Heart right ventricle (tissue), 16 donors: ENCODE measurements around the gene ALAS1. TPM values are rescaled to one million over a fixed set of nuclear protein-coding genes. Genes with fewer than 3 reads are reported as not detected.

ENCODE experiments used
- ATAC-seq, 8 donors: fragments of 200-7000 bp; cut with Tn5 transposase; one replicate each; pipeline ENCODE4 v1.9.1; 2020; ENCODE audit warnings: mild to moderate bottlenecking in 8 of 8, moderate library complexity in 8 of 8, moderate number of reproducible peaks in 1 of 8
- DNase-seq, 2 donors: peaks; one replicate each; pipeline ENCODE4 v3.0.0-alpha.2; 2020
- H3K27ac ChIP-seq, 10 donors: fragments of 200-600 bp; sonication (generic) in 2 of 10; one replicate each; pipeline versions ENCODE4 v1.5.0 to v1.8.0; 2020 to 2022; ENCODE audit warnings: mild to moderate bottlenecking in 3 of 10
- H3K27me3 ChIP-seq, 7 donors: fragments of 200-600 bp; one replicate each; pipeline ENCODE4 v1.8.0; 2021 to 2022; ENCODE audit warnings: mild to moderate bottlenecking in 2 of 7
- H3K36me3 ChIP-seq, 9 donors: fragments of 200-600 bp; sonication (generic) in 1 of 9; one replicate each; pipeline versions ENCODE4 v1.5.0 to v1.8.0; 2020 to 2022; ENCODE audit warnings: mild to moderate bottlenecking in 2 of 9
- H3K4me1 ChIP-seq, 9 donors: fragments of 200-600 bp; sonication (generic) in 1 of 9; one replicate each; pipeline versions ENCODE4 v1.5.0 to v1.8.0; 2020 to 2022; ENCODE audit warnings: mild to moderate bottlenecking in 4 of 9
- H3K4me3 ChIP-seq, 10 donors: fragments of 200-600 bp; sonication (generic) in 2 of 10; one replicate each; pipeline versions ENCODE4 v1.5.0 to v1.8.0; 2020 to 2022; ENCODE audit warnings: mild to moderate bottlenecking in 7 of 10, moderate library complexity in 2 of 10
- H3K9me3 ChIP-seq, 11 donors: fragments of 200-600 bp in 10 of 11; sonication (generic) in 2 of 11; one replicate each; pipeline versions ENCODE4 v1.5.0 to v1.8.0; 2013 to 2022; ENCODE audit warnings: mild to moderate bottlenecking in 2 of 11, control low read depth in 1 of 11, moderate library complexity in 1 of 11
- CTCF ChIP-seq, 9 donors: fragments of 200-600 bp; sonication (generic) in 2 of 9; IDR thresholded peaks; one replicate each; pipeline versions ENCODE4 v1.5.0 to v1.8.0; 2021 to 2022; ENCODE audit warnings: antibody characterized with exemption in 9 of 9, mild to moderate bottlenecking in 5 of 9, moderate library complexity in 1 of 9
- WGBS, 2 donors: extraction: QIAGEN DNeasy Blood & Tissue Kit; methylation state at CpG; one replicate each; pipeline ENCODE4 v1.1.7; 2013; ENCODE audit warnings: inconsistent platforms in 1 of 2; 5-methylcytosine and 5-hydroxymethylcytosine counted together
- intact Hi-C, 10 donors: fragments of 100-400 bp; cut with DNase I; formaldehyde crosslinking; loops; one replicate each; pipeline versions ENCODE4 v1.11.1 to v1.14.2; 2022
- polyA plus RNA-seq, 2 donors: library from polyadenylated mRNA; stranded (reverse); fragments of 200-250 nt; gene quantifications; one replicate each; pipeline ENCODE4 v1.2.3, GENCODE V29; 2013
- total RNA-seq, 10 donors: library from RNA; stranded (reverse); fragmentation: NEBNext Ultra II Directional in 3 of 10; extraction: Animal tissue kit (Norgen Biotek cat#: 25700) in 3 of 10; gene quantifications; one replicate each; pipeline versions ENCODE4 v1.2.1 to v1.2.4, GENCODE V29; 2021 to 2023
- donor health status: Arrhythmogenic right ventricular cardiomyopathy.
- donor health status: ischemic (EF 13 %, LVEDD 7.1; RV severe dilation, severe dysfunction).
- donor health status: healthy with polysubstance abuse.
- donor health status: DM: no; HTN: yes; CAD: no.
- donor health status: DM: no; HTN: no; CAD: no.
- donor health status: ischemic (EF 25% LVEDD 6.9; RV normal size, moderate dysfunction).
- donor health status: ischemic (EF 25% LVEDD 5.7; RV mildly dilated, moderate dysfunction).
- donor health status: healthy.
- donor health status: DM: yes; HTN: yes; CAD: no.
- donor health status: Ischemic cardiomyopathy.
- donor health status: ischemic (EF 35%, LVEDD 5.7; RV mildly dilated, moderate dysfunction).
- donor health status: nonischemic (EF 11% LVEDD 7.7; RV severe dilation, severe dysfunction).
- donor health status: DM: yes; HTN: yes; CAD: no.
- donor health status: PGD.
- donor health status: ischemic (EF 29% LVEDD 5.4; RV normal size, mild dysfunction).
- donor health status: nonischemic (EF 23%, LVEDD 6.1; RV moderate dilation, normal function).

The ALAS1 gene
- total and polyA plus RNA-seq, 12 donors: 55.2 to 233 (median 176) TPM

GRCh38 chr3:52221563-52222318 lies 23.8 kb downstream of the ALAS1 start:
- no peak overlapping the region for H3K27ac ChIP-seq
- peaks cover 11 to 65% (median 50%) of the 10 kb centered on the region in 9 donors for H3K4me1 ChIP-seq
- 80 to 88% methylated on average over 34 of the region's 34 CpGs for WGBS, 2 donors
- no peaks in the 10 kb centered on the region for H3K27me3 ChIP-seq
- ATAC-seq (no peak), DNase-seq (peak in 1 of 2 donors; percentile 18)
- peak overlapping the region in 1 of 10 donors; percentile 9 for H3K4me3 ChIP-seq
- no peaks in the 10 kb centered on the region for H3K9me3 ChIP-seq
- intact Hi-C loops: loop anchor here in 7 of 10 donors (2.0 to 5.0 kb wide), 3 partner anchors 116 to 121 kb away; no protein-coding TSS in a partner anchor
- H3K36me3 ChIP-seq: no peaks in the 10 kb centered on the region
- TF ChIP-seq CTCF (IDR thresholded peaks at IDR 0.05): no peak

GRCh38 chr3:52222319-52223221 lies 24.6 kb downstream of the ALAS1 start:
- Histone ChIP-seq H3K4me3 (peak overlapping the region in 1 of 10 donors; percentile 9), H3K36me3 (peaks cover 0 to 8% (median 0%) of the 10 kb centered on the region in 9 donors), H3K27me3 (no peaks in the 10 kb centered on the region), H3K27ac (no peak overlapping the region), H3K4me1 (peaks cover 10 to 56% (median 42%) of the 10 kb centered on the region in 9 donors), H3K9me3 (no peaks in the 10 kb centered on the region)
- intact Hi-C loops: loop anchor here in 6 of 10 donors (5.0 kb wide), 2 partner anchors 115 to 120 kb away; no protein-coding TSS in a partner anchor
- no peak for TF ChIP-seq CTCF (IDR thresholded peaks at IDR 0.05)
- DNase-seq (peak in 1 of 2 donors; percentile 3), ATAC-seq (no peak)
- whole genome bisulfite sequencing, 2 donors: 90 to 93% methylated on average over 41 of the region's 41 CpGs

DNA sequence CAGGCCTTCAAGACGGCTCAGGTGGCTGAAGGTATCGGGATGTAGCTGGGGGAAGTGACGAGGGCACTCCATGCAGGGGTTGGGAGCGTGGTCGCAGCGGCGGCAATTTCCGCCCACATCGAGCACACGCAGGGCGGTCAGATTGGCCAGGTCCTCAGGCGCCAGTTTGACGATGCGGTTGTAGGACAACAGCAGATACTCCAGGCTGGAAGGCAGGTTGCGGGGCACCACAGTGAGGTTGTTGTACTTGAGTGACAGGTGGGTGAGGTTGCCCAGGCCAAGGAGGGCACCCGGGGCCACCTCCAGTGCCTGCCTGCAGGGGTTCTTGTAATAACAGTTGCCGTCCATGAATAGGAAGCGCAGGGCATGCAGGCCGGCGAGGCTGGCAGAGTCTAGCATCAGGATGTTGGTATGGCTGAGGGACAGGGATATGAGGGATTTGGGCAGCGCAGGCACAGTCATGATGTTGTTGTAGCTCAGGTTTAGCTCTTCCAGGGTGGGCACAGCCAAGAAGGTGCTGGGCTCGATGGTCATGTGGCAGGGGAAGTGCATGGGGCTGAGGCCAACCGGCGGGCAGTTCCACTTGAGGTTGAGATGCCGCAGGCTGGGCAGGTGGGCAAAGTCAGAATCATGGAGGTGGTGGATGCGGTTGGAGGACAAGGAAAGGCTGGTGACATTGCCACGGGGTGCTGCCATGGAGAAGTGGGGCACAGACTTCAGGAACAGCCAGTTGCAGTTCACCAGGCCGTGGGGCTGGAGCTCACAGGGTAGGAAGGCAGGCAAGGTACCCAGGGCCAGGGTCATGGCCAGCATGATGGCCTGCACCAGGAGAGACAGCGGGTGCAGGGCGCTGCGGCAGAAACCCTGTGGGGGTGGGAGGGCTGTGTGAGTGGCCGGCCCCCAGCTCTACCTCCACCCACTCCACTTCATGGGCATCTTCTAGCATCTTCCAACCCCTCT lies 25.8 kb downstream of the ALAS1 start:
- TF ChIP-seq CTCF (IDR thresholded peaks at IDR 0.05): no peak
- peaks cover 0 to 20% (median 11%) of the 10 kb centered on the region in 9 donors for H3K36me3 ChIP-seq
- WGBS, 2 donors: 95% methylated on average over 32 of the region's 32 CpGs
- no peaks in the 10 kb centered on the region for H3K9me3 ChIP-seq
- DNase-seq (peak in 1 of 2 donors; percentile 3), ATAC-seq (no peak)
- no peak overlapping the region for H3K27ac ChIP-seq
- H3K4me1 ChIP-seq: peaks cover 6 to 45% (median 30%) of the 10 kb centered on the region in 9 donors
- no peaks in the 10 kb centered on the region for H3K27me3 ChIP-seq
- H3K4me3 ChIP-seq: no peak overlapping the region
- intact Hi-C loops: loop anchor here in 6 of 10 donors (5.0 kb wide), 2 partner anchors 114 to 119 kb away; no protein-coding TSS in a partner anchor
